OCI-LY1 (cell line): ENCODE results near the gene AJUBA.

Source experiments
- H2AFZ ChIP-seq: fragments of 200-600 bp; sonication (generic), shearing (Covaris generic); 2 replicates; pipeline ENCODE4 v1.6.0; 2014; ENCODE audit warnings: antibody characterized with exemption, mild to moderate bottlenecking, low read length
- H3F3A ChIP-seq: fragments of 200-600 bp; sonication (generic), shearing (Covaris generic); 2 replicates; pipeline ENCODE4 v1.6.0; 2014; ENCODE audit warnings: mild to moderate bottlenecking, antibody characterized with exemption, low read length, moderate library complexity; ENCODE audit not compliant: insufficient read depth
- H3K27ac ChIP-seq: fragments of 200-600 bp; sonication (generic); 2 replicates; pipeline ENCODE4 v1.5.1; 2014; ENCODE audit warnings: low read length, mixed run types, mild to moderate bottlenecking, low read depth; ENCODE audit not compliant: poor library complexity, severe bottlenecking
- H3K27me3 ChIP-seq: fragments of 200-600 bp; sonication (generic); 2 replicates; pipeline ENCODE4 v1.6.0; 2014; ENCODE audit warnings: antibody characterized with exemption, mild to moderate bottlenecking, low read length, moderate library complexity; ENCODE audit not compliant: insufficient read depth
- H3K36me3 ChIP-seq: fragments of 200-600 bp; sonication (generic); 2 replicates; pipeline ENCODE4 v1.6.1; 2014; ENCODE audit warnings: mild to moderate bottlenecking, antibody characterized with exemption, low read length, moderate library complexity, mixed read lengths; ENCODE audit not compliant: insufficient read depth
- H3K4me1 ChIP-seq: fragments of 200-600 bp; sonication (generic); 2 replicates; pipeline ENCODE4 v1.5.1; 2014; ENCODE audit warnings: mild to moderate bottlenecking, low read length, moderate library complexity; ENCODE audit not compliant: insufficient read depth, severe bottlenecking
- H3K4me2 ChIP-seq: fragments of 200-600 bp; sonication (generic), shearing (Covaris generic); 2 replicates; pipeline ENCODE4 v1.6.1; 2014; ENCODE audit warnings: low read length
- H3K4me3 ChIP-seq: fragments of 200-600 bp; sonication (generic); 2 replicates; pipeline ENCODE4 v1.5.1; 2014; ENCODE audit warnings: low read length, low read depth, mild to moderate bottlenecking, mixed read lengths; ENCODE audit not compliant: poor library complexity, severe bottlenecking
- H3K79me2 ChIP-seq: fragments of 200-600 bp; shearing (Covaris generic); 2 replicates; pipeline ENCODE4 v1.6.1; 2016; ENCODE audit warnings: mixed run types, low read length, mixed read lengths; ENCODE audit not compliant: insufficient read depth
- H3K9ac ChIP-seq: fragments of 200-600 bp; sonication (generic), shearing (Covaris generic); 2 replicates; pipeline ENCODE4 v1.6.1; 2014; ENCODE audit warnings: mild to moderate bottlenecking, low read length, mixed read lengths
- H3K9me2 ChIP-seq: fragments of 200-600 bp; sonication (generic), shearing (Covaris generic); 2 replicates; pipeline ENCODE4 v1.6.1; 2014; ENCODE audit warnings: low read depth, mild to moderate bottlenecking, low read length, mixed read lengths
- H3K9me3 ChIP-seq: fragments of 200-600 bp; shearing (Covaris generic); 2 replicates; pipeline ENCODE4 v1.6.1; 2014; ENCODE audit warnings: low read length, mixed read lengths
- H4K20me1 ChIP-seq: fragments of 200-600 bp; sonication (generic), shearing (Covaris generic); 2 replicates; pipeline ENCODE4 v1.6.0; 2016; ENCODE audit warnings: mild to moderate bottlenecking, low read length; ENCODE audit not compliant: insufficient read depth
- EZH2 ChIP-seq: fragments of 200-600 bp; sonication (generic), shearing (Covaris generic); IDR thresholded peaks from 2 replicates; pipeline ENCODE4 v1.8.0; 2017; ENCODE audit warnings: borderline replicate concordance, mixed run types, mild to moderate bottlenecking, antibody characterized with exemption, low read length, moderate library complexity, mixed read lengths
- TF ChIP-seq, protein P1 (sequence below): fragments of 200-600 bp; sonication (generic), shearing (Covaris generic); IDR thresholded peaks from 2 replicates; pipeline ENCODE4 v1.5.1; 2017; ENCODE audit warnings: mild to moderate bottlenecking, antibody characterized with exemption, low read length, moderate library complexity, mixed read lengths

AJUBA gene

DNA sequence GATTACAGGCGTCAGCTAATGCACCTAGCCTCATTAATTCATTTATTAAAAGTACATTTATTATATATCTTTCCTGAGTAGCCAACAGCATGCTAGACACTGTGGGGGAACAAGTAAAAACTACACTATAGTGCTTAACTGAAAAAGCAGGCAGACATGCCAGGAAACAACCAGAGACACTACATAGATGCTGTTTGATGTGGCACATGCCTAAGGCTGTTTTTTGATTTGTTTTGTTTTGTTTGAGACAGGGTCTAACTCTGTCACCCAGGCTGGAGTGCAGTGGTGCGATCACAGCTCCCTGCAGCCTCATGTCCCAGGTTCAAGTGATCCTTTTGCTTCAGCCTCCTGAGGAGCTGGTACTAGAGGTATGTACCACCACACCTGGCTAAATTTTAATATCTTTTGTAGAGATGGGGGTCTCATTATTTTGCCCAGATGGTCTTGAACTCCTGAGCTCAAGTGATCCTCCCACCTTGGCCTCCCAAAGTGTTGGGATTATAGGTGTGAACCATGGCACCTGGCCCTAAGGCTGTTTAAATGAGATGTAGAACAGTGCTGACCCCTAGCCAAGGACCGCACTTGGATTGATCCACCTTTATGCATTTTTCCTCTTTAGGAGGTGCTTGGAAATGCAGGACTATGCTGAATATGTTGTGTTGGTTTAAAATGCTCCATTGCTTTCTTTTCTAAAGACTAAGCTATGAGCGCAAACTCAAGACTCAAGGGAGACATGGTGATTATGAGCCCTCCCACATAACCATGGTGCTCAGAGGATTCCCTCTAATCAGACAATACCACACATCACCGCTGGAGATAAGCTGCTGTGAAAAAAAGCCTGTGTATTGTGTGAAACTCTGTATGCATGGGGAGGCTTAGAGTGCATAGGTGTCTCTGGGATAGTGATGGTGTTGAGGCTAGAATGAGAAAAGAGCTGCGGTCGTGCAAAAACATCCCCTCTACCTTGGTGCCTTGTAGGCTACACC is 38.1 kb upstream of the AJUBA start:
- H3K27ac ChIP-seq, result no peak overlapping the region
- no peaks in the 10 kb centered on the region for H3K4me1 ChIP-seq

DNA sequence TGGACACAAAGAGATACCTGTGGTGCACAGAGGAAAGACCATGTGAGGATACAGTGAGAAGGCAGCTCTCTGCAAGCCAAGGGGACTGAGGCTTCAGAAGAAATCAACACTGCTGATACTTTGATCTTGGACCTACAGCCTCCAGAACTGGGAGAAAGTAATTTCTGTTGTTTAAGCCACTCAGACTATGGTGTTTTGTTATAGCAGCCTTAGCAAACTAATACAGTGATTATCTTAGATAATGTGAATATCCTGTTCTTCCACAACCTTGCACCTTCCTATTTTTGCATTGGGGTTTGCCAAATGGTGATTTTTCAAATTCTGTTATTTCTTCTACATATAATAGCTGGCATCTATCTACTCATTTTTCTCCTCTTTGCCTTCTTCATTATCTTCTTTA is 35.8 kb upstream of the AJUBA start:
- Histone ChIP-seq H4K20me1 (no peaks in the 10 kb centered on the region), H3K79me2 (no peaks in the 10 kb centered on the region), H3K9me2 (no peaks in the 10 kb centered on the region), H3K27me3 (no peaks in the 10 kb centered on the region), H3K4me1 (no peaks in the 10 kb centered on the region), H3K9ac (no peak overlapping the region), H3K9me3 (no peaks in the 10 kb centered on the region), H3F3A (0 out of 2 replicates have a peak, but pooled peaks cover 6% of the 10 kb centered on the region), H3K4me3 (no peak overlapping the region), H3K27ac (no peak overlapping the region), H2AFZ (no peak overlapping the region), H3K36me3 (0 out of 2 replicates have a peak, but pooled peaks cover 9% of the 10 kb centered on the region), H3K4me2 (no peak overlapping the region)
- TF ChIP-seq, protein P1, sequence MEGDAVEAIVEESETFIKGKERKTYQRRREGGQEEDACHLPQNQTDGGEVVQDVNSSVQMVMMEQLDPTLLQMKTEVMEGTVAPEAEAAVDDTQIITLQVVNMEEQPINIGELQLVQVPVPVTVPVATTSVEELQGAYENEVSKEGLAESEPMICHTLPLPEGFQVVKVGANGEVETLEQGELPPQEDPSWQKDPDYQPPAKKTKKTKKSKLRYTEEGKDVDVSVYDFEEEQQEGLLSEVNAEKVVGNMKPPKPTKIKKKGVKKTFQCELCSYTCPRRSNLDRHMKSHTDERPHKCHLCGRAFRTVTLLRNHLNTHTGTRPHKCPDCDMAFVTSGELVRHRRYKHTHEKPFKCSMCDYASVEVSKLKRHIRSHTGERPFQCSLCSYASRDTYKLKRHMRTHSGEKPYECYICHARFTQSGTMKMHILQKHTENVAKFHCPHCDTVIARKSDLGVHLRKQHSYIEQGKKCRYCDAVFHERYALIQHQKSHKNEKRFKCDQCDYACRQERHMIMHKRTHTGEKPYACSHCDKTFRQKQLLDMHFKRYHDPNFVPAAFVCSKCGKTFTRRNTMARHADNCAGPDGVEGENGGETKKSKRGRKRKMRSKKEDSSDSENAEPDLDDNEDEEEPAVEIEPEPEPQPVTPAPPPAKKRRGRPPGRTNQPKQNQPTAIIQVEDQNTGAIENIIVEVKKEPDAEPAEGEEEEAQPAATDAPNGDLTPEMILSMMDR, result no peak
- no peak for TF ChIP-seq EZH2

More for the DNA sequence above, 38.1 kb upstream of the AJUBA start:
- Histone ChIP-seq H3K4me2 (no peak overlapping the region), H3K27me3 (no peaks in the 10 kb centered on the region), H2AFZ (no peak overlapping the region), H3K36me3 (peaks cover 23% of the 10 kb centered on the region), H4K20me1 (no peaks in the 10 kb centered on the region), H3K9me2 (no peaks in the 10 kb centered on the region), H3K4me3 (no peak overlapping the region), H3K79me2 (no peaks in the 10 kb centered on the region), H3K9ac (no peak overlapping the region), H3F3A (0 out of 2 replicates have a peak, but pooled peaks cover 5% of the 10 kb centered on the region), H3K9me3 (no peaks in the 10 kb centered on the region)
- TF ChIP-seq EZH2, result no peak
- TF ChIP-seq, protein P1, result no peak

DNA sequence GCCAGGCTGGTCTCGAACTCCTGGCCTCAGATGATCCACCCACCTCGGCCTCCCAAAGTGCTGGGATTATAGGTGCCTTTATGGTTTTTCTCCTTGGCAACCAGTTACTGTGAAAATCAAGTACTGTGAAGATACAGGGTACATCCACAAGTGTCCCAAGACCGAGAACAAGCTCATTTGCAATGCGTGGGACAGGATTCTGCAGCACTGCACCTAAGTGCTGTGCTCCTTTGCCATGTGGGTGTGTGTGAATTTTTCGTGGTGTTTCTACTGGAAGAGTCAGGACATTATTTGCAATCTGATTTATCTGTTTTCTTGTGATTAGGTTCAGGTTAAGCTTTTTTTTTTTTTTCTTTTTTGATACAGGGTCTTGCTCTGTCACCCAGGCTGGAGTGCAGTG is 34.7 kb upstream of the AJUBA start:
- H3K9me3 ChIP-seq, result no peaks in the 10 kb centered on the region
- no peak overlapping the region for H3K4me2 ChIP-seq
- no peak overlapping the region for H3K9ac ChIP-seq
- no peak overlapping the region for H3K4me3 ChIP-seq
- H3K27me3 ChIP-seq, result no peaks in the 10 kb centered on the region
- no peak overlapping the region for H2AFZ ChIP-seq
- no peaks in the 10 kb centered on the region for H3K9me2 ChIP-seq
- 0 out of 2 replicates have a peak, but pooled peaks cover 4% of the 10 kb centered on the region for H3K36me3 ChIP-seq
- no peaks in the 10 kb centered on the region for H4K20me1 ChIP-seq
- no peaks in the 10 kb centered on the region for H3K79me2 ChIP-seq
- no peak for TF ChIP-seq EZH2
- TF ChIP-seq, protein P1, result no peak
- H3K4me1 ChIP-seq, result no peaks in the 10 kb centered on the region
- 0 out of 2 replicates have a peak, but pooled peaks cover 6% of the 10 kb centered on the region for H3F3A ChIP-seq
- no peak overlapping the region for H3K27ac ChIP-seq
